Panc1 (cell line): ENCODE results near the gene LGR4. TPM values are rescaled to one million over a fixed set of nuclear protein-coding genes. Genes with fewer than 3 reads are reported as not detected.

Experiments
- ATAC-seq: fragments of 200-7000 bp; cut with Tn5 transposase; 2 replicates; pipeline ENCODE4 v1.9.1; 2020; ENCODE audit warnings: mild to moderate bottlenecking, moderate library complexity
- BruUV-seq: library from RNA; stranded (reverse); fragments of 400-500 nt; replicated peaks from 2 replicates; lab custom pipeline; 2021; lab: Mats Ljungman, UMichigan
- CTCF ChIA-PET: fragments of 300-600 bp; sonication (Branson Sonifier 250); formaldehyde crosslinking; loops from one replicate; lab custom pipeline; 2022; ENCODE audit warnings: antibody characterized with exemption; lab: Charles Lee
- POLR2A ChIA-PET: fragments of 300-600 bp; sonication (Branson Sonifier 250); formaldehyde crosslinking; loops from one replicate; lab custom pipeline; 2022; ENCODE audit warnings: antibody characterized with exemption; lab: Charles Lee
- DNase-seq: peaks from one replicate; pipeline ENCODE4 v3.0.0-alpha.2; 2010; ENCODE audit warnings: low read depth, low spot score
- H3K27ac ChIP-seq: 2 replicates; pipeline ENCODE4 v1.5.1; 2011; ENCODE audit warnings: mild to moderate bottlenecking, low read length, inconsistent platforms
- H3K27me3 ChIP-seq: fragments of 200-500 bp; sonication (Bioruptor generic); 2 replicates; pipeline ENCODE4 v1.6.0; 2014; ENCODE audit warnings: low read length, inconsistent platforms; ENCODE audit not compliant: control insufficient read depth, insufficient read depth
- H3K36me3 ChIP-seq: fragments of 200-500 bp; sonication (Bioruptor generic); 2 replicates; pipeline ENCODE4 v1.5.1; 2014; ENCODE audit warnings: inconsistent platforms, mild to moderate bottlenecking, low read length, moderate library complexity; ENCODE audit not compliant: control insufficient read depth, insufficient read depth
- H3K4me1 ChIP-seq: 2 replicates; pipeline ENCODE4 v1.5.1; 2011; ENCODE audit warnings: inconsistent platforms, mild to moderate bottlenecking, low read length, moderate library complexity; ENCODE audit not compliant: control insufficient read depth, insufficient read depth
- H3K4me3 ChIP-seq, 2 experiments: 2 replicates each; pipeline ENCODE4 v1.5.1; 2011 to 2012; ENCODE audit warnings: low read depth in 2 of 2, low read length in 2 of 2, mild to moderate bottlenecking in 2 of 2, inconsistent platforms in 1 of 2, moderate library complexity in 1 of 2
- H3K9me3 ChIP-seq: fragments of 200-500 bp; sonication (Bioruptor generic); 2 replicates; pipeline ENCODE4 v1.5.1; 2014; ENCODE audit warnings: low read depth, mild to moderate bottlenecking, inconsistent platforms, low read length, moderate library complexity; ENCODE audit not compliant: control insufficient read depth, insufficient read depth
- POLR2AphosphoS5 ChIP-seq: IDR thresholded peaks from 2 replicates; pipeline ENCODE4 v1.6.1; 2012; ENCODE audit warnings: mild to moderate bottlenecking, low read depth, low read length, moderate library complexity
- REST ChIP-seq, 2 experiments: IDR thresholded peaks; 2 replicates each; pipeline ENCODE4 v1.6.1; 2011 to 2012; ENCODE audit warnings: low read depth in 2 of 2, control low read depth in 1 of 2, low read length in 1 of 2, mild to moderate bottlenecking in 1 of 2, moderate library complexity in 1 of 2; ENCODE audit not compliant: insufficient read depth in 1 of 2
- SIN3A ChIP-seq: IDR thresholded peaks from 2 replicates; pipeline ENCODE4 v1.6.1; 2012; ENCODE audit warnings: low read depth, mild to moderate bottlenecking, low read length, moderate library complexity, borderline replicate concordance; ENCODE audit not compliant: insufficient read depth
- TCF7L2 ChIP-seq: IDR thresholded peaks from 2 replicates; pipeline ENCODE4 v1.6.1; 2011; ENCODE audit warnings: mild to moderate bottlenecking, low read depth, low read length, inconsistent platforms
- in situ Hi-C: cut with HindIII; loops from 2 replicates; pipeline ENCODE4 v1.10.0; 2016; ENCODE audit warnings: low sequenced_read_pairs, low pct_unique_long_range_greater_than_20kb
- intact Hi-C: fragments of 100-400 bp; cut with micrococcal nuclease; formaldehyde crosslinking; loops from one replicate; pipeline ENCODE4 v1.10.0; 2022; ENCODE audit not compliant: unreplicated experiment
- total RNA-seq: library from RNA; stranded (reverse); gene quantifications from one replicate; pipeline ENCODE4 v1.2.1, GENCODE V29; 2021; ENCODE audit not compliant: unreplicated experiment
- TF ChIP-seq, protein P1 (sequence below): fragments of 450-650 bp; IDR thresholded peaks from 2 replicates; pipeline ENCODE4 v1.5.1; 2017; ENCODE audit warnings: mild to moderate bottlenecking

Gene LGR4
- total RNA-seq, 1 experiment from 2014 or later, result 61.8 TPM

GRCh38 chr11:27401280-27401832, 71.2 kb downstream of the LGR4 start:
- ChIA-PET CTCF (no interaction called here), POLR2A (no interaction called here)
- no peak; the same call in 1 of the 2 replicates for ATAC-seq
- TF ChIP-seq POLR2AphosphoS5 (no peak), SIN3A (no peak), TCF7L2 (no peak), REST (IDR thresholded peaks at IDR 0.05; ENCODE audit: insufficient read depth in 1 of 2, low read depth in 2 of 2, low read length in 1 of 2) (no peak)
- TF ChIP-seq, protein P1, sequence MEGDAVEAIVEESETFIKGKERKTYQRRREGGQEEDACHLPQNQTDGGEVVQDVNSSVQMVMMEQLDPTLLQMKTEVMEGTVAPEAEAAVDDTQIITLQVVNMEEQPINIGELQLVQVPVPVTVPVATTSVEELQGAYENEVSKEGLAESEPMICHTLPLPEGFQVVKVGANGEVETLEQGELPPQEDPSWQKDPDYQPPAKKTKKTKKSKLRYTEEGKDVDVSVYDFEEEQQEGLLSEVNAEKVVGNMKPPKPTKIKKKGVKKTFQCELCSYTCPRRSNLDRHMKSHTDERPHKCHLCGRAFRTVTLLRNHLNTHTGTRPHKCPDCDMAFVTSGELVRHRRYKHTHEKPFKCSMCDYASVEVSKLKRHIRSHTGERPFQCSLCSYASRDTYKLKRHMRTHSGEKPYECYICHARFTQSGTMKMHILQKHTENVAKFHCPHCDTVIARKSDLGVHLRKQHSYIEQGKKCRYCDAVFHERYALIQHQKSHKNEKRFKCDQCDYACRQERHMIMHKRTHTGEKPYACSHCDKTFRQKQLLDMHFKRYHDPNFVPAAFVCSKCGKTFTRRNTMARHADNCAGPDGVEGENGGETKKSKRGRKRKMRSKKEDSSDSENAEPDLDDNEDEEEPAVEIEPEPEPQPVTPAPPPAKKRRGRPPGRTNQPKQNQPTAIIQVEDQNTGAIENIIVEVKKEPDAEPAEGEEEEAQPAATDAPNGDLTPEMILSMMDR, result no peak
- H3K27ac ChIP-seq, result peak overlapping the region; percentile 87
- H3K9me3 ChIP-seq, result no peaks in the 10 kb centered on the region
- H3K27me3 ChIP-seq, result no peaks in the 10 kb centered on the region
- no peak for DNase-seq
- peaks cover 45% of the 10 kb centered on the region for H3K4me1 ChIP-seq
- H3K4me3 ChIP-seq, result peak overlapping the region in 1 of 2 experiments; percentile 36; a peak in 1 of 4 replicates
- no peaks in the 10 kb centered on the region for H3K36me3 ChIP-seq
- BruUV-seq, result no TSS peak
- intact Hi-C loops (loop anchor here (2.0 kb wide), 1 partner anchor 69 kb away; no protein-coding TSS in a partner anchor), in situ Hi-C loops (no loop called here)

GRCh38 chr11:27398400-27398770, 74.2 kb downstream of the LGR4 start:
- Histone ChIP-seq H3K27ac (peak overlapping the region; percentile 81; the same call in 1 of the 2 replicates), H3K27me3 (no peaks in the 10 kb centered on the region), H3K4me1 (peaks cover 70% of the 10 kb centered on the region), H3K9me3 (no peaks in the 10 kb centered on the region), H3K4me3 (no peak overlapping the region), H3K36me3 (no peaks in the 10 kb centered on the region)
- no peak for DNase-seq
- no TSS peak for BruUV-seq
- intact Hi-C loops, result no loop called here
- CTCF ChIA-PET, result no interaction called here
- TF ChIP-seq REST (IDR thresholded peaks at IDR 0.05; ENCODE audit: insufficient read depth in 1 of 2, low read depth in 2 of 2, low read length in 1 of 2) (no peak), TCF7L2 (no peak), SIN3A (no peak), POLR2AphosphoS5 (no peak)
- TF ChIP-seq, protein P1, result no peak
- POLR2A ChIA-PET, result no interaction called here
- no peak for ATAC-seq
- in situ Hi-C loops, result no loop called here
